Fibroblast of the aortic adventitia (primary cell): ENCODE data around the gene FAM184A. TPM values are rescaled to one million over a fixed set of nuclear protein-coding genes. Genes with fewer than 3 reads are reported as not detected.
"Not testable (repeated sequence)": the region's sequence is repeated elsewhere in the genome, so short reads cannot be mapped to it uniquely, and the experiment has no call there.

Source experiments
- DNase-seq: peaks from one replicate; pipeline ENCODE4 v3.0.0-alpha.2; 2010; ENCODE audit warnings: low read depth
- H3K4me3 ChIP-seq: 2 replicates; pipeline ENCODE4 v1.5.1; 2011; ENCODE audit warnings: low read depth, mild to moderate bottlenecking, control low read depth, low read length, moderate library complexity
- total RNA-seq: library from RNA; depleted of rRNA; stranded (reverse); fragments of >200 nt; gene quantifications from 2 replicates; pipeline ENCODE4 v1.2.3, GENCODE V29; 2012; ENCODE audit warnings: low replicate concordance
- TF ChIP-seq, protein P1 (sequence below): IDR thresholded peaks from 2 replicates; pipeline ENCODE4 v1.5.1; 2011; ENCODE audit warnings: mild to moderate bottlenecking, low read length, control low read depth, inconsistent platforms; ENCODE audit not compliant: insufficient read depth

Gene FAM184A
- total RNA-seq, 1 donor: 1.9 TPM

DNA sequence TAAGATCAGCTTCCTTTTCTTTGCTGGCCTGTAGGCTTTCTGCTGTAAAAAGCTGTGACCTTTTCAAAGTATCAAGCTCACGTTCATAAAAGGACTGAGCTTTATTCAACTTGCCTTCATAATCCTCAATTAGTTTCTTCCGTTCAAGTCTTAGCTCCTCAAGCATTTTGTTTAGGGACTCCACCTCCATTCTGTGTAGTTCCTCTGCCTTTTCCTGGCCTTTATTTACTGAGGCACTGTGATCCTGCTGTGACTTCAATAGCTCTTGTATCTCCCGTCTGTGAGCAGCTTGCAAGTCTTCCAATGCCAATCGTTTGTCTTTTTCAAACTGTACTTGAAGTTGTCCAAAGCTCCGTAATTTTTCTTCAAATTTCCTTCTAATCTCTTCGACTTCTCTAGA lies 54.4 kb downstream of the FAM184A start:
- no peak overlapping the region for H3K4me3 ChIP-seq
- no peak for DNase-seq
- TF ChIP-seq, protein P1, sequence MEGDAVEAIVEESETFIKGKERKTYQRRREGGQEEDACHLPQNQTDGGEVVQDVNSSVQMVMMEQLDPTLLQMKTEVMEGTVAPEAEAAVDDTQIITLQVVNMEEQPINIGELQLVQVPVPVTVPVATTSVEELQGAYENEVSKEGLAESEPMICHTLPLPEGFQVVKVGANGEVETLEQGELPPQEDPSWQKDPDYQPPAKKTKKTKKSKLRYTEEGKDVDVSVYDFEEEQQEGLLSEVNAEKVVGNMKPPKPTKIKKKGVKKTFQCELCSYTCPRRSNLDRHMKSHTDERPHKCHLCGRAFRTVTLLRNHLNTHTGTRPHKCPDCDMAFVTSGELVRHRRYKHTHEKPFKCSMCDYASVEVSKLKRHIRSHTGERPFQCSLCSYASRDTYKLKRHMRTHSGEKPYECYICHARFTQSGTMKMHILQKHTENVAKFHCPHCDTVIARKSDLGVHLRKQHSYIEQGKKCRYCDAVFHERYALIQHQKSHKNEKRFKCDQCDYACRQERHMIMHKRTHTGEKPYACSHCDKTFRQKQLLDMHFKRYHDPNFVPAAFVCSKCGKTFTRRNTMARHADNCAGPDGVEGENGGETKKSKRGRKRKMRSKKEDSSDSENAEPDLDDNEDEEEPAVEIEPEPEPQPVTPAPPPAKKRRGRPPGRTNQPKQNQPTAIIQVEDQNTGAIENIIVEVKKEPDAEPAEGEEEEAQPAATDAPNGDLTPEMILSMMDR: no peak

DNA sequence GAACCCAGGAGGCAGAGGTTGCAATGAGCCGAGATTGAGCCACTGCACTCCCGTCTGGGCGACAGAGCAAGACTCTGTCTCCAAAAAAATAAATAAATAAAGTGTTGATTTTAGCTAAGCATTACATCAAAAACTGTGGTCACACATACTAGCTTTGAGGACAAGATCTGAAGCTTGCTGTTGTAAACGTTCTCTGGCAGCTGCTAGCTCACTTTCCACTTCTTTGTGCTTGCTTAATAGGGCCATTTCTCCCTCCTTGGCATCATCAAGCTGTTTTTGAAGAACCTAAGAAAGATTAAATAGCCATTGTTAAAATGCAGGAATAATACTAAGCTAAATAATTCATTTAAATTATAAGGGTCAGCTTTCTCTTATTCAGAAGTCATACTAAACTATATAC lies 55.7 kb downstream of the FAM184A start:
- H3K4me3 ChIP-seq: no peak overlapping the region
- no peak for DNase-seq
- TF ChIP-seq, protein P1: no peak

DNA sequence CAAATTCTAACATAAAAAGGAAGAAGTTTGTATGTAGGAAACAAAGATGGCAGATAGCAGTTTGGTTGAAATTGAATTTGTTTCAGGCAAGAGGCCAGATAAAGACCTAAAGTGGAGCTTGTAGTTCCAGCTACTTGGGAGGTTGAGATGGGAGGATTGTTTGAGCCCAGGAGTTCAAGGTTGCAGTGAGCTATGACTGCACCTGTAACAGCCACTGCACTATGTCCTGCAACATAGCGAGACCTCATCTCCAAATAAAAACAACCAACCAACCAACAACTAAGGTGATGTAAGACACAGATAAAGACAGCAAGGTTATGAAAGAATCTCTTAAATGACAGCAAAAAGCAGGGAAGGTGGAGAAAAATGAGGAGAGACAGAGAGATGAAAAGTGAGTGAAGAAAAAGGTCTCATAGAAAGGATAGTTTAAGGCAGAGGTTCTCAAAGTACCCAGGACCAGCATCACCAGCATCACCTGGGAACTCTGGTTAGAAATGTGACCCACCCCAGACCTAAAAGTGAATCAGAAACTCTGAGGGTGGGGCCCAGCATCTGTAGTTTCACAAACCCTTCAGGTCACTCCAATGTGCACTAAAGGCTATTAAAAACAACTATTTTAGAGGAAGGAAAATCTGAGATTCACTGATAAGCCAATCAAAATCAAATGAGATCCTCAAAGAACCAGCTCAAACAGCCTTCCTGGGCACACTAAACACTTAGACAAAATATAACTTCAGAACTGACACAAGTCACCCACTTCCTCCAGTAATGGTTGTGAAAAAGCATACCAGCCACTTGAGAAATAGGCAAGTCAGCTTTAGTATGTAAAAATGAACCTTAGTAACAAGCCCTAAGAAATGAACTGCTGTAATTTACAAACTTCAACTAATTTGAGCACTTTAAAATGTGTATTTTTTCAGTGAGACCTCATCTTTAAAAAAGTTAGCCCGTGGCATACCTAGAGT lies 57.6 kb downstream of the FAM184A start:
- H3K4me3 ChIP-seq: no peak overlapping the region
- DNase-seq: no peak
- TF ChIP-seq, protein P1: no peak

DNA sequence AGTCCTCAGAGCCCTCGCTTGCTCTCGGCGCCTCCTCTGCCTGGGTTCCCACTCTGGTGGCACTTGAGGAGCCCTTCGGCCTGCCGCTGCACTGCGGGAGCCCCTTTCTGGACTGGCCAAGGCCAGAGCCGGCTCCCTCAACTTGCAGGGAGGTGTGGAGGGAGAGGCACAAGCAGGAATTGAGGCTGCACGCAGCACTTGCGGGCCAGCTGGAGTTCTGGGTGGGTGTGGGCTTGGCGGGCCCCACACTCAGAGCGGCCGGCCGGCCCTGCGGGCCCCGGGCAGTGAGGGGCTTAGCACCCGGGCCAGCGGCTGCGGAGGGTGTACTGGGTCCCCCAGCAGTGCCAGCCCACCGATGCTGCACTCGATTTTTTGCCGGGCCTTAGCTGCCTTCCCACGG lies 63.3 kb downstream of the FAM184A start:
- H3K4me3 ChIP-seq, DNase-seq: not testable (repeated sequence)

DNA sequence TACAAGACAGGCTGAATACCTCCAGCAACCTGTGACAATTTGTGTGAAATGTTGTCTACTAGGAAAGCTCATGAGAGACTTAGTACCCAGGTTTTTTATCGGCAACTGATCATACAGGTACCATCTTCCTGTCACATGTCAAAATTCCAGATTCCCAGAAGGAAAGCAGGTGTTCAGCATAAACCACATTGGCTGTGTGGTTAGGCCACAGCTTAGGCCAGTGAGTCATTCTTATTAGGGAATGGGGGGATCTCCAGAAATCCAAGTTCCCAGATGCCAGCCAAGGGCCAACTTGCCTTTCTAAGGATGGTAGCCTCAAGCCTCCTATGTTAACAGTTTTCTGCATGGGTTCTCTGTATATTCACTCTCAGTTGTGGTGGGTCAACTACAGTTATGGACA lies 65.9 kb downstream of the FAM184A start:
- H3K4me3 ChIP-seq: no peak overlapping the region
- TF ChIP-seq, protein P1: no peak
- DNase-seq: no peak

DNA sequence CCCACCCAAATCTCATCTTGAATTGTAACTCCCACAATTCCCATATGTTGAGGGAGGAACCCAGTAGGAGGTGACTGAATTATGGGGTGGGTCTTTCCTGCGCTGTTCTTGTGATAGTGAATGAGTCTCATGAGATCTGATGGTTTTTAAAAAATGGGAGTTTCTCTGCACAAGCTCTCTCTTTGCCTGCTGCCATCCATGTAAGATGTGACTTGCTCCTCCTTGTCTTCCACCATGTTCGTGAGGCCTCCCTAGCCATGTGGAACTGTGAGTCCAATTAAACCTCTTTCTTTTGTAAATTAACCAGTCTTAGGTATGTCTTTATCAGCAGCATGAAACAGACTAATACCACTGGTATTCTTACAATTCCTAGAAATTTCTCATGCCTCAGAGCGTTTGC lies 69.2 kb downstream of the FAM184A start:
- not testable (repeated sequence) for H3K4me3 ChIP-seq, DNase-seq

DNA sequence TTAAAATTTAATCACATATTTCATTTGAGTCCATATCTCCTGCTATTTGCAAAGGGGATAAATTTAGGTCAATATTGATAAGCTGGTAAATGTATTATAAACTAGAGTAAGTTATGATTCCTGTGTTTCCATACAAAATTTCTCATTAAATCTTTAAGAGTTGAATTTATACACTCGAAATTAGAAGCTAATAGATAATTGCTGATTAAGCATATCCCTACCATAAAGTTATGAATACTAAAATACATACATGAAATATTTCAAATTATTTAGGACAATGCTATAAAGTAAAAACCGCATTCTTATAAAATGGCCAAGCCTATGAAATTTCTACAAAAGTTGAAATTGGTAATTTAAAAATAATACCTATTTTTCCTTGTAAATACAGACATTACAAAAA lies 71.5 kb downstream of the FAM184A start:
- no peak overlapping the region for H3K4me3 ChIP-seq
- TF ChIP-seq, protein P1: no peak
- DNase-seq: no peak

DNA sequence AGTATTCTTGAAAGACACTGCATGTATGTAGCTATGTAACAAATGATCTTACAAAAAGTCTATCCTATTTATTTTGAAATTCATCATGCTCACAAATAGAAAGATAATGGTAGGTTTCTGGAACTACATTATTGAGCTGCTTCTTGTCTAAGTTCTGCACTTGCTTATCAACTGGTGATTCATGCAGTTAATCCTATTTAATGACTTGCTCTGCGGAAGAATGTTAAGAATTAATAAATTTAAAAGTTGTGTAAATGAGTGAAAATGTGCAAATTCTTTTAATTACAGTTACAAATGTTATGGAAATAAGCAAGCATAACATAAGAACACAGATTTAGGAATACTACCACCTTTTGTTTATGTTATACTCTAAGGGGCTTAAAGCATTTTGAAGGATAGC lies 76.4 kb downstream of the FAM184A start:
- H3K4me3 ChIP-seq: no peak overlapping the region
- TF ChIP-seq, protein P1: no peak
- DNase-seq: no peak
